Heart left ventricle (tissue), 13 donors: ENCODE measurements around the gene SDR9C7.
"Not testable (repeated sequence)": the region's sequence is repeated elsewhere in the genome, so short reads cannot be mapped to it uniquely, and the experiment has no call there.

ENCODE experiments used
- CTCF ChIP-seq, 12 donors: fragments of 200-600 bp; sonication (generic) in 4 of 12; IDR thresholded peaks; one replicate each; pipeline versions ENCODE4 v1.5.0 to v1.8.0; 2018 to 2022; ENCODE audit warnings: antibody characterized with exemption in 12 of 12, mild to moderate bottlenecking in 5 of 12
- POLR2A ChIP-seq, 2 donors: fragments of 450-650 bp; IDR thresholded peaks; one replicate each; pipeline ENCODE4 v1.6.1; 2017; ENCODE audit warnings: antibody characterized with exemption in 2 of 2, mild to moderate bottlenecking in 2 of 2, moderate library complexity in 2 of 2
- donor health status: ischemic (EF 13 %, LVEDD 7.1; RV severe dilation, severe dysfunction).
- donor health status: DM: no; HTN: yes; CAD: no.
- donor health status: DM: no; HTN: no; CAD: no.
- donor health status: ischemic (EF 25% LVEDD 6.9; RV normal size, moderate dysfunction).
- donor health status: ischemic (EF 25% LVEDD 5.7; RV mildly dilated, moderate dysfunction).
- donor health status: ischemic (EF 35%, LVEDD 5.7; RV mildly dilated, moderate dysfunction).
- donor health status: nonischemic (EF 11% LVEDD 7.7; RV severe dilation, severe dysfunction).
- donor health status: DM: yes; HTN: yes; CAD: no.
- donor health status: PGD.
- donor health status: ischemic (EF 29% LVEDD 5.4; RV normal size, mild dysfunction).
- donor health status: nonischemic (EF 23%, LVEDD 6.1; RV moderate dilation, normal function).

- not testable (repeated sequence) for TF ChIP-seq CTCF, POLR2A (IDR thresholded peaks at IDR 0.05)
These were observed 24.8 kb downstream of the SDR9C7 start for GRCh38 chr12:56909403-56909802.
